Measurements from ENCODE around the gene HSD17B1.
A peak's percentile ranks its signal among the peaks of the same experiment; 100 is the strongest.
"Not testable (repeated sequence)": the region's sequence is repeated elsewhere in the genome, so short reads cannot be mapped to it uniquely, and the experiment has no call there.

Gene HSD17B1

GRCh38 chr17:42552736-42553135, at the start of gene HSD17B1:
HSD17B1 (plus strand) TSS chr17:42552923; CDS start chr17:42552934, 11 bp downstream.
- not testable (repeated sequence) for DNase-seq

GRCh38 chr17:42502926-42503325, 49.8 kb upstream of the HSD17B1 start:
- no peak for DNase-seq

- no peak for DNase-seq
These were observed 45.1 kb upstream of the HSD17B1 start for GRCh38 chr17:42507671-42508070.

GRCh38 chr17:42508426-42509165, 44.1 kb upstream of the HSD17B1 start:
- no peak for DNase-seq

- no peak for DNase-seq
These were observed 43.3 kb upstream of the HSD17B1 start for GRCh38 chr17:42509409-42509808.

GRCh38 chr17:42509841-42510240, 42.9 kb upstream of the HSD17B1 start:
- DNase-seq, result no peak

- no peak for DNase-seq
These were observed 40.5 kb upstream of the HSD17B1 start for GRCh38 chr17:42512246-42512645.

GRCh38 chr17:42512733-42513251, 39.9 kb upstream of the HSD17B1 start:
- no peak for DNase-seq

GRCh38 chr17:42513686-42514085, 39.0 kb upstream of the HSD17B1 start:
- no peak for DNase-seq

- DNase-seq, result no peak
These were observed 38.4 kb upstream of the HSD17B1 start for GRCh38 chr17:42514279-42514678.

GRCh38 chr17:42514867-42515266, 37.9 kb upstream of the HSD17B1 start:
- DNase-seq, result no peak

GRCh38 chr17:42517516-42517915, 35.2 kb upstream of the HSD17B1 start:
- DNase-seq, result peak; percentile 86

GRCh38 chr17:42518046-42518754, 34.5 kb upstream of the HSD17B1 start:
- no peak for DNase-seq

GRCh38 chr17:42518755-42519545, 33.8 kb upstream of the HSD17B1 start:
- DNase-seq, result no peak

- no peak for DNase-seq
These were observed 32.9 kb upstream of the HSD17B1 start for GRCh38 chr17:42519546-42520491.

GRCh38 chr17:42520540-42520951, 32.2 kb upstream of the HSD17B1 start:
- DNase-seq, result peak; percentile 52

- DNase-seq, result no peak
These were observed 31.7 kb upstream of the HSD17B1 start for GRCh38 chr17:42521036-42521435.

GRCh38 chr17:42521666-42522262, 31.0 kb upstream of the HSD17B1 start:
- DNase-seq, result no peak

- DNase-seq, result no peak
These were observed 30.4 kb upstream of the HSD17B1 start for GRCh38 chr17:42522263-42522790.

GRCh38 chr17:42522798-42523278, 29.9 kb upstream of the HSD17B1 start:
- DNase-seq, result no peak

GRCh38 chr17:42525221-42525620, 27.5 kb upstream of the HSD17B1 start:
- DNase-seq, result no peak
